ENCODE results near the gene CRYBA2.

DNA sequence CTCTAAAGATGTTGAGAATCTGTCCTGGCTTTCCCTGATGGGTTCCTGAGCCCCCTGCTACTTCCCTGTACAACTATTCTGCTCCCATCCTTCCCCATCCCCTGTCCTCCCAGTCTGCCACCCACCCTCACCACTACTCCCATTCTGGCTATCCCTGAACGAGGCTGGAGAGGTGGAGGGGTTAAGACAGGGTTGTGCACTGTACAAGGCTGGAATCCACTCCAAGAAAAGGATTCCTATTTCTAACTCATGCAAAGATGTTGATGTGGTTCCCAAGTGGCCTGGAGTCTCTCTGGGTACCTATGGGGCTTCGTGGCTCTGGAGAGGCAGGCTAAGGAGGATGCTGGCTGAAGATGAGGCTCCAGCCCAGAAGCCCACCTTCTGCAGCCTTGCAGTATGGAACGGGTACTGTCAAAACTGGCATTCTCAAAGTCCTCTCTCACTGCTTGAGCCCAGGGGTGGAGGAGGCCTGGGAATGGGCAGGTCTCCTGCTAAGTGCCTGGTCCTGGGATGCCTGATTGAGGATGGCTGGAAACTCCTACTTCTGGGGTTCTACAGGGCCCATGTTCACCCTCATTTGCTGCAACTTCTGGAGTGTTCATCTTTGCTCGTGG lies 7.0 kb downstream of the CRYBA2 start:
- TF ChIP-seq, protein P1, sequence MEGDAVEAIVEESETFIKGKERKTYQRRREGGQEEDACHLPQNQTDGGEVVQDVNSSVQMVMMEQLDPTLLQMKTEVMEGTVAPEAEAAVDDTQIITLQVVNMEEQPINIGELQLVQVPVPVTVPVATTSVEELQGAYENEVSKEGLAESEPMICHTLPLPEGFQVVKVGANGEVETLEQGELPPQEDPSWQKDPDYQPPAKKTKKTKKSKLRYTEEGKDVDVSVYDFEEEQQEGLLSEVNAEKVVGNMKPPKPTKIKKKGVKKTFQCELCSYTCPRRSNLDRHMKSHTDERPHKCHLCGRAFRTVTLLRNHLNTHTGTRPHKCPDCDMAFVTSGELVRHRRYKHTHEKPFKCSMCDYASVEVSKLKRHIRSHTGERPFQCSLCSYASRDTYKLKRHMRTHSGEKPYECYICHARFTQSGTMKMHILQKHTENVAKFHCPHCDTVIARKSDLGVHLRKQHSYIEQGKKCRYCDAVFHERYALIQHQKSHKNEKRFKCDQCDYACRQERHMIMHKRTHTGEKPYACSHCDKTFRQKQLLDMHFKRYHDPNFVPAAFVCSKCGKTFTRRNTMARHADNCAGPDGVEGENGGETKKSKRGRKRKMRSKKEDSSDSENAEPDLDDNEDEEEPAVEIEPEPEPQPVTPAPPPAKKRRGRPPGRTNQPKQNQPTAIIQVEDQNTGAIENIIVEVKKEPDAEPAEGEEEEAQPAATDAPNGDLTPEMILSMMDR (IDR thresholded peaks at IDR 0.05), result no peak
- TF ChIP-seq POLR2AphosphoS5 (IDR thresholded peaks at IDR 0.05) (no peak), POLR2A (IDR thresholded peaks at IDR 0.05) (no peak)
